GM23338 (cell line): ENCODE data around the gene DNASE1. TPM values are rescaled to one million over a fixed set of nuclear protein-coding genes. Genes with fewer than 3 reads are reported as not detected.
A peak's percentile ranks its signal among the peaks of the same experiment; 100 is the strongest.

Source experiments
- ATAC-seq: fragments of 200-7000 bp; cut with Tn5 transposase; 3 replicates; pipeline ENCODE4 v1.9.1; 2020
- DNase-seq: peaks from one replicate; pipeline ENCODE4 v3.0.0-alpha.2; 2015; ENCODE audit warnings: low spot score
- H2AFZ ChIP-seq: fragments of 200-600 bp; sonication (generic); 2 replicates; pipeline ENCODE4 v1.8.0; 2016; ENCODE audit warnings: antibody characterized with exemption, mild to moderate bottlenecking, moderate library complexity
- H3F3A ChIP-seq: fragments of 200-600 bp; sonication (generic); replicated peaks from 2 replicates; pipeline ENCODE4 v1.8.0; 2017; ENCODE audit warnings: antibody characterized with exemption, mixed run types, low read depth
- H3K27ac ChIP-seq: fragments of 200-600 bp; sonication (generic); 2 replicates; pipeline ENCODE4 v1.6.1; 2016; ENCODE audit warnings: low read depth
- H3K27me3 ChIP-seq: fragments of 200-600 bp; sonication (generic); 2 replicates; pipeline ENCODE4 v1.8.0; 2016; ENCODE audit warnings: mild to moderate bottlenecking, mixed run types, moderate library complexity; ENCODE audit not compliant: insufficient read depth
- H3K36me3 ChIP-seq: fragments of 200-600 bp; sonication (generic); 2 replicates; pipeline ENCODE4 v1.8.0; 2016; ENCODE audit warnings: mild to moderate bottlenecking; ENCODE audit not compliant: insufficient read depth
- H3K4me1 ChIP-seq: fragments of 200-600 bp; sonication (generic); 2 replicates; pipeline ENCODE4 v1.8.0; 2016; ENCODE audit warnings: mild to moderate bottlenecking, moderate library complexity; ENCODE audit not compliant: insufficient read depth
- H3K4me2 ChIP-seq: fragments of 200-600 bp; sonication (generic); 2 replicates; pipeline ENCODE4 v1.7.1; 2017; ENCODE audit warnings: mixed run types
- H3K4me3 ChIP-seq: fragments of 200-600 bp; sonication (generic); 2 replicates; pipeline ENCODE4 v1.6.1; 2016; ENCODE audit warnings: mixed run types
- H3K79me2 ChIP-seq: fragments of 200-600 bp; sonication (generic); replicated peaks from 2 replicates; pipeline ENCODE4 v1.8.0; 2017; ENCODE audit warnings: mild to moderate bottlenecking; ENCODE audit not compliant: insufficient read depth
- H3K9me2 ChIP-seq: fragments of 200-600 bp; sonication (generic); 2 replicates; pipeline ENCODE4 v1.8.0; 2017; ENCODE audit not compliant: insufficient read depth
- H4K20me1 ChIP-seq: fragments of 200-600 bp; sonication (generic); replicated peaks from 2 replicates; pipeline ENCODE4 v1.8.0; 2017; ENCODE audit warnings: mild to moderate bottlenecking; ENCODE audit not compliant: insufficient read depth
- H3K27ac Mint-ChIP-seq: 2 replicates; pipeline ENCODE4 v1.8.0; 2020; ENCODE audit warnings: inconsistent platforms, mild to moderate bottlenecking, moderate library complexity, mixed read lengths
- H3K27me3 Mint-ChIP-seq: 3 replicates; pipeline ENCODE4 v1.8.0; 2022; ENCODE audit warnings: low read depth, mild to moderate bottlenecking, moderate library complexity, mixed read lengths, inconsistent platforms; ENCODE audit not compliant: insufficient read depth, poor library complexity
- H3K36me3 Mint-ChIP-seq: 3 replicates; pipeline ENCODE4 v1.8.0; 2021; ENCODE audit warnings: low read depth, mild to moderate bottlenecking, inconsistent platforms, moderate library complexity, mixed read lengths
- H3K4me1 Mint-ChIP-seq: 3 replicates; pipeline ENCODE4 v1.8.0; 2020; ENCODE audit warnings: mild to moderate bottlenecking, inconsistent platforms, mixed read lengths
- H3K4me3 Mint-ChIP-seq: 3 replicates; pipeline ENCODE4 v1.8.0; 2021; ENCODE audit warnings: moderate library complexity, mild to moderate bottlenecking, inconsistent platforms, mixed read lengths
- H3K9me3 Mint-ChIP-seq: 3 replicates; pipeline ENCODE4 v1.8.0; 2020; ENCODE audit warnings: moderate library complexity, mild to moderate bottlenecking, inconsistent platforms, mixed read lengths
- CREB1 ChIP-seq: fragments of 250-450 bp; sonication (Bioruptor Pico); IDR thresholded peaks from 2 replicates; pipeline ENCODE4 v1.5.0; 2020; ENCODE audit warnings: low read depth, mild to moderate bottlenecking, moderate library complexity
- EZH2 ChIP-seq: fragments of 200-600 bp; sonication (generic); IDR thresholded peaks from one replicate; pipeline ENCODE4 v1.8.0; 2017; ENCODE audit warnings: antibody characterized with exemption, mild to moderate bottlenecking, low read depth; ENCODE audit not compliant: unreplicated experiment
- EZH2phosphoT487 ChIP-seq: fragments of 200-600 bp; sonication (generic); IDR thresholded peaks from one replicate; pipeline ENCODE4 v1.8.1; 2018; ENCODE audit warnings: antibody characterized with exemption; ENCODE audit not compliant: unreplicated experiment
- JUNB ChIP-seq: IDR thresholded peaks from one replicate; pipeline ENCODE4 v1.6.1; 2016; ENCODE audit warnings: antibody characterized with exemption; ENCODE audit not compliant: unreplicated experiment
- POLR2AphosphoS5 ChIP-seq: IDR thresholded peaks from 2 replicates; pipeline ENCODE4 v1.6.1; 2016; ENCODE audit warnings: antibody characterized with exemption, low read depth
- STAT1 ChIP-seq: IDR thresholded peaks from one replicate; pipeline ENCODE4 v1.6.1; 2016; ENCODE audit warnings: antibody characterized with exemption; ENCODE audit not compliant: unreplicated experiment
- ZNF114 ChIP-seq: fragments of 250-450 bp; sonication (Bioruptor Pico); IDR thresholded peaks from 2 replicates; pipeline ENCODE4 v1.5.0; 2020; ENCODE audit warnings: mild to moderate bottlenecking, moderate library complexity
- ZNF331 ChIP-seq: fragments of 250-450 bp; sonication (Bioruptor Pico); IDR thresholded peaks from 2 replicates; pipeline ENCODE4 v1.5.0; 2020; ENCODE audit warnings: low read depth, mild to moderate bottlenecking, moderate library complexity
- polyA plus RNA-seq: library from polyadenylated mRNA; unstranded; fragments of >200 nt; fragmentation: Nextera tagmentation; extraction: Ambion mirVana; gene quantifications from 2 replicates; pipeline ENCODE4 v1.2.1, GENCODE V29; 2016
- total RNA-seq: library from RNA; depleted of rRNA; stranded (reverse); fragments of >200 nt; shearing (Covaris generic); gene quantifications from 2 replicates; pipeline ENCODE4 v1.2.3, GENCODE V29; 2014
- TF ChIP-seq, protein P1 (sequence below): IDR thresholded peaks from one replicate; pipeline ENCODE4 v1.6.1; 2018; ENCODE audit warnings: antibody characterized with exemption; ENCODE audit not compliant: unreplicated experiment
- TF ChIP-seq, protein P2 (sequence below), 2 experiments: fragments of 200-600 bp in 1 of 2; sonication (generic) in 1 of 2; conservative IDR thresholded peaks; 2 replicates each; pipeline versions ENCODE4 v1.5.1 to v1.6.1; 2016 to 2017; ENCODE audit warnings: antibody characterized with exemption in 2 of 2, low read depth in 2 of 2, mild to moderate bottlenecking in 2 of 2, moderate library complexity in 1 of 2

The DNASE1 gene
- total and polyA plus RNA-seq, 2 experiments from 2014 or later: 7.9 to 23.0 TPM

DNA sequence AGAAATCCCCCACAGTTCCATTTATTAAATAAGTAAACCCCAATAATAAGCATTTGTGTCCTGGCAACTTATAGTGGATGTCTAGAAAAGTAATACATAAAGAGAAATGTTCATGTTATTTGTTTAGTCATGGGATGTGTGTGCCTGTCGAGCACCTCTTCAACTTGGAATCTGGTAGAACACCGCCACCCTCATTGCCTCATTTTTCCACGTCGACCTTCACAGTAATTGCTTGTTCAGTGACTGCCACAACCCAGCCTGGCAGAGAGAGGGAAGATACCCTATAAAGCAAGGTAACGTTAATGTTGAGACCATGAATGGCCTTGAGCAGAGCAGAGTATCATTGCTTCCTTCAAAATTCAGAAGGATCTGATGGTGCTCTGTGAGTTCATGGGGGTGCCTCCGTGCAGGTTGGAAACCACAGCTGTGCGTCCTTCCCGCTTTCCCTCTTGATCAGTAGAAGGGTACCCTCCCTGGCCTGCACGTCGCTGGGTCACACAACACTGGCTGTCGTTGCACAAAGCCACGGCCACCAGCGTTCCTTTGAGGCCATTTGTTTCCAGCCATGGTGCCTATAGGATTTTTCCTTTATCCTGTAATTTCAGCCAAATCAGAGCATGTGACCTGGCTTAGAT, 3.7 kb upstream of the DNASE1 start:
- H3K9me2 ChIP-seq: no peaks in the 10 kb centered on the region
- no peak for DNase-seq
- H3K4me2 ChIP-seq: no peak overlapping the region
- no peak overlapping the region for H2AFZ ChIP-seq
- H3K27me3 ChIP-seq: no peaks in the 10 kb centered on the region
- peak overlapping the region; percentile 72 for H3K27ac ChIP-seq
- H3F3A ChIP-seq: peaks cover 21% of the 10 kb centered on the region; the same call in 1 of the 2 replicates
- no peak for ATAC-seq
- H3K36me3 ChIP-seq: no peaks in the 10 kb centered on the region
- Mint-ChIP-seq H3K36me3 (peaks cover 51% of the 10 kb centered on the region), H3K27me3 (peaks cover 32% of the 10 kb centered on the region), H3K27ac (peak overlapping the region; percentile 64; the same call in 1 of the 2 replicates), H3K4me3 (no peak overlapping the region), H3K9me3 (0 out of 3 replicates have a peak, but pooled peaks cover 3% of the 10 kb centered on the region), H3K4me1 (peaks cover 41% of the 10 kb centered on the region)
- H3K79me2 ChIP-seq: no peaks in the 10 kb centered on the region
- peaks cover 13% of the 10 kb centered on the region for H3K4me1 ChIP-seq
- H3K4me3 ChIP-seq: no peak overlapping the region
- H4K20me1 ChIP-seq: no peaks in the 10 kb centered on the region; the same call in 1 of the 2 replicates
- no peak for TF ChIP-seq EZH2
- TF ChIP-seq POLR2AphosphoS5: 0 out of 2 replicates have a peak, but pooled peaks have one; percentile 3

DNA sequence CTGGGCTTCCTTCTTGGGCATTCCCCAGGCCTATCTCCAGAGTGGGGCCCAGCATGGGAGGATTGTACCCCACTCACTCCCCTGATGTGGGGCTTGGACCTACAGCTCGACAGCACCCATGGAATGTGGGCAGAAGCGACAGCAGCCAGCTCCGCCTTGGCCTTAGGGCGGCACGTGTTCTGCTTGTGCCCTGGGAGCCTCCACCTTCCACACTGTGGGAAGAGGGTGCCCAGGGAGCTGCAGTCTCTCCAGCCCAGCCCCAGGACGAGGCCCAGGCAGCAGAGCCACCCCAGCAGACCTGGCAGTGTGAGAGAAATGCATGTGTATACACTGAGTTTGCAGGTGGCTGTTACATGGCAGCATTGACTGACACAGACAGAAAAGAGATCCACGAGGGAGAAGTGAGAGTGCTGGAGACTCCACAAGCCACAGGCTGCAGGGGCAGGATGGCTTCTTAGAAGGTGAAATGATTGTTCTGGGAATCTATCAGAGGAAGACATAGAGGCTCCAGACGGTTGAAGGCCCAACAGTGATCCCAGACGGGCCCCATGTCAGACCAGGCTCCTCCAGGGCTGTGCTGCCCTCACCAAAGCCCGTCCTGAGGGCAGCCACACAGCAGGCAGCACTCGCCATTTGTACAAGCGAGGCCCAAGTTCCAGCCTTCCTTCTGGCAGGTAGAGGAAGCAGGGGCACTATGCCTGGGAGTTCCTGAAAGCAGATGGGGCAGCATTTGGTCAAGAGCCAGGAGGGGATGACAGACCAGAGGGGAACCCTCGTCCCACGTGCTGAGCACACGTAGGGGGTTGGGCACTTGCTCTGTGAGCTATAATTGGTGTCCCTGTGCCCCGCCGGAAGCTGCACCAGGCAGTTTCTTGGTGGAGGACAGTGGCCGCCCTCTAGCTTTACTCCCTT, 2.8 kb upstream of the DNASE1 start:
- TF ChIP-seq EZH2 (no peak), ZNF331 (CRISPR knock-in tag) (no peak), STAT1 (no peak), CREB1 (CRISPR knock-in tag) (no peak), ZNF114 (CRISPR knock-in tag) (no peak), EZH2phosphoT487 (no peak), JUNB (no peak)
- TF ChIP-seq, protein P1, sequence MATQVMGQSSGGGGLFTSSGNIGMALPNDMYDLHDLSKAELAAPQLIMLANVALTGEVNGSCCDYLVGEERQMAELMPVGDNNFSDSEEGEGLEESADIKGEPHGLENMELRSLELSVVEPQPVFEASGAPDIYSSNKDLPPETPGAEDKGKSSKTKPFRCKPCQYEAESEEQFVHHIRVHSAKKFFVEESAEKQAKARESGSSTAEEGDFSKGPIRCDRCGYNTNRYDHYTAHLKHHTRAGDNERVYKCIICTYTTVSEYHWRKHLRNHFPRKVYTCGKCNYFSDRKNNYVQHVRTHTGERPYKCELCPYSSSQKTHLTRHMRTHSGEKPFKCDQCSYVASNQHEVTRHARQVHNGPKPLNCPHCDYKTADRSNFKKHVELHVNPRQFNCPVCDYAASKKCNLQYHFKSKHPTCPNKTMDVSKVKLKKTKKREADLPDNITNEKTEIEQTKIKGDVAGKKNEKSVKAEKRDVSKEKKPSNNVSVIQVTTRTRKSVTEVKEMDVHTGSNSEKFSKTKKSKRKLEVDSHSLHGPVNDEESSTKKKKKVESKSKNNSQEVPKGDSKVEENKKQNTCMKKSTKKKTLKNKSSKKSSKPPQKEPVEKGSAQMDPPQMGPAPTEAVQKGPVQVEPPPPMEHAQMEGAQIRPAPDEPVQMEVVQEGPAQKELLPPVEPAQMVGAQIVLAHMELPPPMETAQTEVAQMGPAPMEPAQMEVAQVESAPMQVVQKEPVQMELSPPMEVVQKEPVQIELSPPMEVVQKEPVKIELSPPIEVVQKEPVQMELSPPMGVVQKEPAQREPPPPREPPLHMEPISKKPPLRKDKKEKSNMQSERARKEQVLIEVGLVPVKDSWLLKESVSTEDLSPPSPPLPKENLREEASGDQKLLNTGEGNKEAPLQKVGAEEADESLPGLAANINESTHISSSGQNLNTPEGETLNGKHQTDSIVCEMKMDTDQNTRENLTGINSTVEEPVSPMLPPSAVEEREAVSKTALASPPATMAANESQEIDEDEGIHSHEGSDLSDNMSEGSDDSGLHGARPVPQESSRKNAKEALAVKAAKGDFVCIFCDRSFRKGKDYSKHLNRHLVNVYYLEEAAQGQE: no peak
- TF ChIP-seq, protein P2, sequence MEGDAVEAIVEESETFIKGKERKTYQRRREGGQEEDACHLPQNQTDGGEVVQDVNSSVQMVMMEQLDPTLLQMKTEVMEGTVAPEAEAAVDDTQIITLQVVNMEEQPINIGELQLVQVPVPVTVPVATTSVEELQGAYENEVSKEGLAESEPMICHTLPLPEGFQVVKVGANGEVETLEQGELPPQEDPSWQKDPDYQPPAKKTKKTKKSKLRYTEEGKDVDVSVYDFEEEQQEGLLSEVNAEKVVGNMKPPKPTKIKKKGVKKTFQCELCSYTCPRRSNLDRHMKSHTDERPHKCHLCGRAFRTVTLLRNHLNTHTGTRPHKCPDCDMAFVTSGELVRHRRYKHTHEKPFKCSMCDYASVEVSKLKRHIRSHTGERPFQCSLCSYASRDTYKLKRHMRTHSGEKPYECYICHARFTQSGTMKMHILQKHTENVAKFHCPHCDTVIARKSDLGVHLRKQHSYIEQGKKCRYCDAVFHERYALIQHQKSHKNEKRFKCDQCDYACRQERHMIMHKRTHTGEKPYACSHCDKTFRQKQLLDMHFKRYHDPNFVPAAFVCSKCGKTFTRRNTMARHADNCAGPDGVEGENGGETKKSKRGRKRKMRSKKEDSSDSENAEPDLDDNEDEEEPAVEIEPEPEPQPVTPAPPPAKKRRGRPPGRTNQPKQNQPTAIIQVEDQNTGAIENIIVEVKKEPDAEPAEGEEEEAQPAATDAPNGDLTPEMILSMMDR (conservative IDR thresholded peaks at IDR 0.05; ENCODE audit: low read depth in 2 of 2): no peak
- Histone ChIP-seq H3K27ac (peak overlapping the region; percentile 72; the same call in 1 of the 2 replicates), H3K4me3 (no peak overlapping the region), H2AFZ (no peak overlapping the region), H3F3A (peaks cover 13% of the 10 kb centered on the region; the same call in 1 of the 2 replicates), H4K20me1 (no peaks in the 10 kb centered on the region; the same call in 1 of the 2 replicates), H3K4me1 (peaks cover 7% of the 10 kb centered on the region), H3K27me3 (no peaks in the 10 kb centered on the region), H3K4me2 (no peak overlapping the region), H3K36me3 (no peaks in the 10 kb centered on the region), H3K9me2 (no peaks in the 10 kb centered on the region), H3K79me2 (no peaks in the 10 kb centered on the region)
- H3K27ac Mint-ChIP-seq: peak overlapping the region; percentile 64; the same call in 1 of the 2 replicates
- 0 out of 3 replicates have a peak, but pooled peaks cover 3% of the 10 kb centered on the region for H3K9me3 Mint-ChIP-seq
- no peak overlapping the region for H3K4me3 Mint-ChIP-seq
- H3K36me3 Mint-ChIP-seq: peaks cover 53% of the 10 kb centered on the region
- DNase-seq: no peak
- peaks cover 31% of the 10 kb centered on the region; the same call in 2 of the 3 replicates for H3K4me1 Mint-ChIP-seq
- peaks cover 23% of the 10 kb centered on the region for H3K27me3 Mint-ChIP-seq
- ATAC-seq: no peak
